ENCODE data around the gene NCEH1. TPM values are rescaled to one million over a fixed set of nuclear protein-coding genes. Genes with fewer than 3 reads are reported as not detected.

Gene NCEH1
- total and polyA plus RNA-seq, 2 of the 13 experiments (the other 11 are each of a cell fraction or from before 2014, with no cell fraction given), result 12.9 to 21.4 TPM

- TF ChIP-seq PAXIP1 (CRISPR knock-in tag; conservative IDR thresholded peaks at IDR 0.05) (peak; percentile 69), STAT6 (CRISPR knock-in tag; IDR thresholded peaks at IDR 0.05; ENCODE audit: borderline replicate concordance) (no peak), HNF1B (CRISPR knock-in tag; IDR thresholded peaks at IDR 0.05) (no peak), TEAD3 (CRISPR knock-in tag; optimal IDR thresholded peaks at IDR 0.05; ENCODE audit: borderline replicate concordance) (peak; percentile 81), ZNF350 (CRISPR knock-in tag; IDR thresholded peaks at IDR 0.05; ENCODE audit: borderline replicate concordance, low read depth) (no peak), HNRNPUL1 (IDR thresholded peaks at IDR 0.05; ENCODE audit: low read depth, low read length) (peak; percentile 93), ZNF503 (CRISPR knock-in tag; IDR thresholded peaks at IDR 0.05) (peak; percentile 28; the same call in 1 of the 2 replicates), MTA3 (CRISPR knock-in tag; IDR thresholded peaks at IDR 0.05) (no peak), CAMTA2 (CRISPR knock-in tag; IDR thresholded peaks at IDR 0.05; ENCODE audit: borderline replicate concordance) (no peak), HNF1A (IDR thresholded peaks at IDR 0.05; ENCODE audit: low read depth) (peak; percentile 93), HNF1A (CRISPR knock-in tag; IDR thresholded peaks at IDR 0.05; ENCODE audit: borderline replicate concordance) (peak; percentile 80; the same call in 1 of the 2 replicates), ZNF781 (CRISPR knock-in tag; IDR thresholded peaks at IDR 0.05; ENCODE audit: borderline replicate concordance, not compliant biosample characterization) (no peak), CREM (IDR thresholded peaks at IDR 0.05) (peak; percentile 21; the same call in 1 of the 2 replicates), CREM (CRISPR knock-in tag; IDR thresholded peaks at IDR 0.05) (no peak)
Measured at GRCh38 chr3:172749230-172749965, 38.5 kb upstream of the NCEH1 start (continued).
